H9 (cell line): ENCODE measurements around the gene SOX8. TPM values are rescaled to one million over a fixed set of nuclear protein-coding genes. Genes with fewer than 3 reads are reported as not detected.
"Not testable (repeated sequence)": the region's sequence is repeated elsewhere in the genome, so short reads cannot be mapped to it uniquely, and the experiment has no call there.

Experiments used
- DNase-seq: peaks from one replicate; pipeline ENCODE4 v3.0.0-alpha.2; 2017
- H2AFZ ChIP-seq: one replicate; pipeline ENCODE4 v1.6.1; 2013; ENCODE audit warnings: mild to moderate bottlenecking, low read length, control low read depth, moderate library complexity
- H2AK5ac ChIP-seq: 2 replicates; pipeline ENCODE4 v1.6.1; 2013; ENCODE audit warnings: low read length, control low read depth, mixed read lengths; ENCODE audit not compliant: insufficient read length
- H2BK120ac ChIP-seq: one replicate; pipeline ENCODE4 v1.6.1; 2013; ENCODE audit warnings: low read depth, mild to moderate bottlenecking, low read length, control low read depth, inconsistent platforms; ENCODE audit not compliant: poor library complexity, severe bottlenecking
- H2BK12ac ChIP-seq: 2 replicates; pipeline ENCODE4 v1.6.1; 2013; ENCODE audit warnings: low read length, control low read depth, mixed read lengths, low read depth; ENCODE audit not compliant: insufficient read length
- H2BK15ac ChIP-seq: 2 replicates; pipeline ENCODE4 v1.6.1; 2013; ENCODE audit warnings: low read depth, low read length, control low read depth
- H2BK20ac ChIP-seq: one replicate; pipeline ENCODE4 v1.6.1; 2013; ENCODE audit warnings: low read depth, mild to moderate bottlenecking, low read length, control low read depth, inconsistent platforms; ENCODE audit not compliant: poor library complexity, severe bottlenecking
- H2BK5ac ChIP-seq: 2 replicates; pipeline ENCODE4 v1.6.1; 2013; ENCODE audit warnings: low read length, control low read depth, mixed read lengths; ENCODE audit not compliant: insufficient read length
- H3K14ac ChIP-seq: 2 replicates; pipeline ENCODE4 v1.6.1; 2013; ENCODE audit warnings: low read length, control low read depth; ENCODE audit not compliant: insufficient read depth
- H3K18ac ChIP-seq: 2 replicates; pipeline ENCODE4 v1.6.1; 2013; ENCODE audit warnings: low read depth, mild to moderate bottlenecking, mixed read lengths, low read length, control low read depth; ENCODE audit not compliant: insufficient read length
- H3K23ac ChIP-seq: 2 replicates; pipeline ENCODE4 v1.6.1; 2013; ENCODE audit warnings: low read length, control low read depth, mixed read lengths, low read depth; ENCODE audit not compliant: insufficient read length
- H3K23me2 ChIP-seq: 2 replicates; pipeline ENCODE4 v1.6.1; 2013; ENCODE audit warnings: low read depth, mild to moderate bottlenecking, mixed read lengths, low read length, control low read depth; ENCODE audit not compliant: insufficient read length, poor library complexity, severe bottlenecking
- H3K27ac ChIP-seq: 2 replicates; pipeline ENCODE4 v1.5.1; 2013; ENCODE audit warnings: low read length, control low read depth, mixed read lengths, low read depth; ENCODE audit not compliant: insufficient read length
- H3K27me3 ChIP-seq: 2 replicates; pipeline ENCODE4 v1.6.1; 2013; ENCODE audit warnings: low read length, control low read depth, inconsistent platforms; ENCODE audit not compliant: insufficient read depth
- H3K4ac ChIP-seq: 2 replicates; pipeline ENCODE4 v1.6.1; 2013; ENCODE audit warnings: low read depth, mild to moderate bottlenecking, control low read depth, inconsistent platforms, low read length, moderate library complexity
- H3K4me1 ChIP-seq: 2 replicates; pipeline ENCODE4 v1.6.1; 2013; ENCODE audit warnings: low read length, control low read depth, inconsistent platforms; ENCODE audit not compliant: insufficient read depth
- H3K4me2 ChIP-seq: 2 replicates; pipeline ENCODE4 v1.6.1; 2013; ENCODE audit warnings: low read length, control low read depth, mixed read lengths; ENCODE audit not compliant: insufficient read length, insufficient read depth
- H3K56ac ChIP-seq: 2 replicates; pipeline ENCODE4 v1.6.1; 2013; ENCODE audit warnings: low read depth, mild to moderate bottlenecking, mixed read lengths, low read length, control low read depth; ENCODE audit not compliant: insufficient read length
- H3K79me1 ChIP-seq: 2 replicates; pipeline ENCODE4 v1.6.1; 2013; ENCODE audit warnings: low read depth, mild to moderate bottlenecking, moderate library complexity, low read length, control low read depth, inconsistent platforms; ENCODE audit not compliant: insufficient read depth, poor library complexity, severe bottlenecking
- H3K79me2 ChIP-seq: 2 replicates; pipeline ENCODE4 v1.6.1; 2013; ENCODE audit warnings: low read length, control low read depth, inconsistent platforms; ENCODE audit not compliant: insufficient read depth
- H3K9ac ChIP-seq: 2 replicates; pipeline ENCODE4 v1.6.1; 2013; ENCODE audit warnings: low read length, control low read depth, mixed read lengths; ENCODE audit not compliant: insufficient read length; ENCODE audit errors: extremely low read depth
- H3K9me3 ChIP-seq: one replicate; pipeline ENCODE4 v1.6.1; 2013; ENCODE audit warnings: low read depth, low read length, inconsistent platforms; ENCODE audit not compliant: control insufficient read depth
- H3T11ph ChIP-seq: one replicate; pipeline ENCODE4 v1.6.1; 2013; ENCODE audit warnings: mild to moderate bottlenecking, low read length, control low read depth, inconsistent platforms
- H4K20me1 ChIP-seq: one replicate; pipeline ENCODE4 v1.6.1; 2013; ENCODE audit not compliant: control insufficient read depth, insufficient read length, insufficient read depth
- H4K5ac ChIP-seq: 2 replicates; pipeline ENCODE4 v1.6.1; 2013; ENCODE audit warnings: low read depth, mild to moderate bottlenecking, mixed read lengths, low read length, control low read depth; ENCODE audit not compliant: insufficient read length
- H4K8ac ChIP-seq: replicated peaks from 2 replicates; pipeline ENCODE4 v1.6.1; 2013; ENCODE audit warnings: low read length, control low read depth, mixed read lengths, low read depth; ENCODE audit not compliant: insufficient read length
- H4K91ac ChIP-seq: 2 replicates; pipeline ENCODE4 v1.6.1; 2013; ENCODE audit warnings: low read depth, mild to moderate bottlenecking, moderate library complexity, mixed read lengths, low read length, control low read depth; ENCODE audit not compliant: insufficient read length
- H3K27ac Mint-ChIP-seq, 3 experiments: 2 replicates in 2 of 3; 3 replicates in 1 of 3; pipeline ENCODE4 v1.8.0; 2020 to 2021; ENCODE audit warnings: mixed read lengths in 3 of 3, mild to moderate bottlenecking in 1 of 3, moderate library complexity in 1 of 3
- H3K27me3 Mint-ChIP-seq: 2 replicates; pipeline ENCODE4 v1.8.0; 2021; ENCODE audit warnings: low read depth, mild to moderate bottlenecking, moderate library complexity, mixed read lengths
- H3K36me3 Mint-ChIP-seq, 3 experiments: 2 replicates in 2 of 3; 3 replicates in 1 of 3; pipeline ENCODE4 v1.8.0; 2020 to 2021; ENCODE audit warnings: low read depth in 3 of 3, mixed read lengths in 3 of 3; ENCODE audit not compliant: insufficient read depth in 1 of 3
- H3K4me1 Mint-ChIP-seq, 2 experiments: 2 replicates each; pipeline ENCODE4 v1.8.0; 2020; ENCODE audit warnings: mixed read lengths in 2 of 2
- H3K4me3 Mint-ChIP-seq, 2 experiments: 2 replicates in 1 of 2; 3 replicates in 1 of 2; pipeline ENCODE4 v1.8.0; 2020 to 2021; ENCODE audit warnings: mild to moderate bottlenecking in 2 of 2, mixed read lengths in 2 of 2, moderate library complexity in 1 of 2
- H3K9me3 Mint-ChIP-seq, 2 experiments: 2 replicates in 1 of 2; 3 replicates in 1 of 2; pipeline ENCODE4 v1.8.0; 2020; ENCODE audit warnings: mild to moderate bottlenecking in 2 of 2, mixed read lengths in 2 of 2, moderate library complexity in 1 of 2
- CTCF ChIP-seq: fragments of 200-600 bp; sonication (generic); conservative IDR thresholded peaks from 3 replicates; pipeline ENCODE4 v1.8.0; 2021; ENCODE audit warnings: antibody characterized with exemption, mild to moderate bottlenecking
- WGBS: extraction: QIAGEN DNeasy Blood & Tissue Kit; methylation state at CpG from one replicate; pipeline ENCODE4 v1.1.7; 2013; ENCODE audit warnings: missing lambda C conversion rate, low lambda C conversion rate, mixed read lengths; ENCODE audit not compliant: insufficient read length; ENCODE audit errors: extremely low coverage; 5-methylcytosine and 5-hydroxymethylcytosine counted together
- total RNA-seq: library from RNA; stranded (reverse); gene quantifications from 2 replicates; pipeline ENCODE4 v1.2.1, GENCODE V29; 2021

The SOX8 gene
- total RNA-seq, 1 experiment from 2014 or later, result 8.9 TPM

DNA sequence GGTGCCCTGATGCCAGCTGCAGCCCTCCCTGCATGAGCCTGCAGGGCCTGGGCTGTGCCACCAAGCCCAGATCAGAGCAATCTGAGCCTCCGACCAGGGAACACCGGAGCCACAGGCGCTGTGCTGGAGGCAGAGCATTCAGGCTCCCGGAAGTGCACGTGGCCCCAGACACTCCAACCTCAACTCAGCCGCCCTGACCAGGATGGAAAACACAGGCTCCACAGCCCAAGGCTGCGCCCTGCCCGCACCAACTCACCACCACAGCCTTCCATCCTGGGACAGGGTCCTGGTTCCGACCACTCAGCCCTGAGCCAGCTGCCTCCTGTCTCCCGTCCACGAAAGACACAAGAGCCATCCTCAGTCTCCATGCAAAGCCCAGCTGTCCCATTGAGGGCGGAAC, 29.2 kb upstream of the SOX8 start:
- H3K27me3 Mint-ChIP-seq, result peaks cover 2% of the 10 kb centered on the region; the same call in 1 of the 2 replicates

DNA sequence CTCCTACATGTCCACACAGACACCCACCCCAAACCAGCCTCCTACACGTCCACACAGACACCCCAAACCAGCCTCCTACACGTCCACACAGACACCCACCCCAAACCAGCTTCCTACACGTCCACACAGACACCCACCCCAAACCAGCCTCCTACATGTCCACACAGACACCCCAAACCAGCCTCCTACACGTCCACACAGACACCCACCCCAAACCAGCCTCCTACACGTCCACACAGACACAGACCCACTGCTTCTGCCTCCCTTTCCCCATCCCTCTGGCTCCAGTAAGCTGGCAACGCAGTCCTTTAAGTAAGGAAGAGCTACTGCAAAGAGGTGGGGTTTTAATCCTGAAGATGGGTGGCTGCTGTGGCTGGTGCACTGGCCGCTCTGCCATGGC, 27.8 kb upstream of the SOX8 start:
- not testable (repeated sequence) for H4K5ac ChIP-seq, H3K4me3 Mint-ChIP-seq, H3K9me3 Mint-ChIP-seq, H3K56ac ChIP-seq, H2BK120ac ChIP-seq, H3K27ac ChIP-seq, H3K36me3 Mint-ChIP-seq, H3K4ac ChIP-seq, H3K14ac ChIP-seq, H4K20me1 ChIP-seq, H3K27me3 Mint-ChIP-seq, H3K27me3 ChIP-seq, H4K8ac ChIP-seq, H3K9me3 ChIP-seq, H3K4me1 ChIP-seq, H2BK5ac ChIP-seq, H3K9ac ChIP-seq, H3K79me1 ChIP-seq, H2BK15ac ChIP-seq, H3K4me1 Mint-ChIP-seq, H2AK5ac ChIP-seq, H3K23me2 ChIP-seq, H2BK12ac ChIP-seq, H3K27ac Mint-ChIP-seq, H3K23ac ChIP-seq, DNase-seq, H3K18ac ChIP-seq, H3T11ph ChIP-seq, H2AFZ ChIP-seq, H4K91ac ChIP-seq, H2BK20ac ChIP-seq, H3K79me2 ChIP-seq, H3K4me2 ChIP-seq
- WGBS, result no CpG with 5 or more reads among the region's 7 CpGs

More for the DNA sequence above, 29.2 kb upstream of the SOX8 start:
- H3K14ac ChIP-seq, result no peak overlapping the region
- H2BK12ac ChIP-seq, result no peak overlapping the region
- no peak overlapping the region for H2BK120ac ChIP-seq
- Mint-ChIP-seq H3K4me3 (no peak overlapping the region; a peak in 1 of 5 replicates), H3K36me3 (peaks cover 0 to 4% (median 2%) of the 10 kb centered on the region in 3 experiments; a peak in 1 of 7 replicates), H3K27ac (peak overlapping the region in 1 of 3 experiments; percentile 55; a peak in 2 of 7 replicates), H3K9me3 (no peaks in the 10 kb centered on the region), H3K4me1 (no peaks in the 10 kb centered on the region)
- no peak for TF ChIP-seq CTCF
- H3K4me2 ChIP-seq, result no peak overlapping the region
- H3K23ac ChIP-seq, result no peak overlapping the region
- H2BK15ac ChIP-seq, result no peak overlapping the region
- no peak overlapping the region for H4K5ac ChIP-seq
- H3K4ac ChIP-seq, result no peak overlapping the region
- no peak overlapping the region for H3K56ac ChIP-seq
- no peaks in the 10 kb centered on the region for H3K79me2 ChIP-seq
- H2BK5ac ChIP-seq, result no peak overlapping the region
- H3K18ac ChIP-seq, result no peak overlapping the region
- no peak for DNase-seq
- no peak overlapping the region for H3K27ac ChIP-seq
- H2AK5ac ChIP-seq, result no peak overlapping the region
- no peak overlapping the region for H4K91ac ChIP-seq
- no peaks in the 10 kb centered on the region for H4K20me1 ChIP-seq
- H3K79me1 ChIP-seq, result no peaks in the 10 kb centered on the region
- no CpG with 5 or more reads among the region's 12 CpGs for WGBS
- no peak overlapping the region for H3K9ac ChIP-seq
- H3K9me3 ChIP-seq, result no peaks in the 10 kb centered on the region
- H2AFZ ChIP-seq, result no peak overlapping the region
- no peaks in the 10 kb centered on the region for H3K27me3 ChIP-seq
- H3K4me1 ChIP-seq, result no peaks in the 10 kb centered on the region
- H3T11ph ChIP-seq, result no peak overlapping the region
- no peak overlapping the region for H4K8ac ChIP-seq
- no peaks in the 10 kb centered on the region for H3K23me2 ChIP-seq
- H2BK20ac ChIP-seq, result no peak overlapping the region
